ENCODE results near the gene SORBS2.

The SORBS2 gene

GRCh38 chr4:185821029-185821419 is 9.0 kb upstream of the SORBS2 start:
- no peaks in the 10 kb centered on the region for H3K4me1 ChIP-seq (ENCODE audit: low read length)
- no peak for TF ChIP-seq EZH2phosphoT487 (IDR thresholded peaks at IDR 0.05; ENCODE audit: low read depth)
- TF ChIP-seq CTCF (IDR thresholded peaks at IDR 0.05; ENCODE audit: low read depth, low read length): no peak
- no peak overlapping the region for H3K9ac ChIP-seq (ENCODE audit: low read length)
- no peak overlapping the region for H3K4me3 ChIP-seq (ENCODE audit: low read length)
- H3K4me2 ChIP-seq (ENCODE audit: low read length): no peak overlapping the region
- no peaks in the 10 kb centered on the region for H4K20me1 ChIP-seq (ENCODE audit: insufficient read depth, low read length)
- H3K79me2 ChIP-seq (ENCODE audit: low read length): no peaks in the 10 kb centered on the region
- H3K9me3 ChIP-seq (ENCODE audit: insufficient read depth, low read length): no peaks in the 10 kb centered on the region
- no peaks in the 10 kb centered on the region for H3K27me3 ChIP-seq (ENCODE audit: low read depth, low read length)
- H3K36me3 ChIP-seq (replicated peaks; ENCODE audit: low read depth, low read length): no peaks in the 10 kb centered on the region
- H2AFZ ChIP-seq (ENCODE audit: low read depth, low read length): no peak overlapping the region
- no peak overlapping the region for H3K27ac ChIP-seq (ENCODE audit: low read length)

GRCh38 chr4:185820146-185821028 is 8.4 kb upstream of the SORBS2 start:
- no peaks in the 10 kb centered on the region for H3K4me1 ChIP-seq (ENCODE audit: low read length)
- no peak overlapping the region for H3K9ac ChIP-seq (ENCODE audit: low read length)
- H4K20me1 ChIP-seq (ENCODE audit: insufficient read depth, low read length): no peaks in the 10 kb centered on the region
- H3K27me3 ChIP-seq (ENCODE audit: low read depth, low read length): no peaks in the 10 kb centered on the region
- no peak overlapping the region for H2AFZ ChIP-seq (ENCODE audit: low read depth, low read length)
- no peaks in the 10 kb centered on the region for H3K9me3 ChIP-seq (ENCODE audit: insufficient read depth, low read length)
- H3K4me3 ChIP-seq (ENCODE audit: low read length): no peak overlapping the region
- no peaks in the 10 kb centered on the region for H3K36me3 ChIP-seq (replicated peaks; ENCODE audit: low read depth, low read length)
- H3K27ac ChIP-seq (ENCODE audit: low read length): no peak overlapping the region
- no peak for TF ChIP-seq CTCF (IDR thresholded peaks at IDR 0.05; ENCODE audit: low read depth, low read length)
- TF ChIP-seq EZH2phosphoT487 (IDR thresholded peaks at IDR 0.05; ENCODE audit: low read depth): no peak
- no peak overlapping the region for H3K4me2 ChIP-seq (ENCODE audit: low read length)
- H3K79me2 ChIP-seq (ENCODE audit: low read length): no peaks in the 10 kb centered on the region

- H3K27me3 ChIP-seq (ENCODE audit: low read depth, low read length): no peaks in the 10 kb centered on the region
- TF ChIP-seq CTCF (IDR thresholded peaks at IDR 0.05; ENCODE audit: low read depth, low read length) (no peak), EZH2phosphoT487 (IDR thresholded peaks at IDR 0.05; ENCODE audit: low read depth) (no peak)
- no peak overlapping the region for H2AFZ ChIP-seq (ENCODE audit: low read depth, low read length)
- H3K4me2 ChIP-seq (ENCODE audit: low read length): no peak overlapping the region
- no peaks in the 10 kb centered on the region for H3K79me2 ChIP-seq (ENCODE audit: low read length)
- H3K27ac ChIP-seq (ENCODE audit: low read length): no peak overlapping the region
- H3K9ac ChIP-seq (ENCODE audit: low read length): no peak overlapping the region
- no peaks in the 10 kb centered on the region for H3K4me1 ChIP-seq (ENCODE audit: low read length)
- H3K36me3 ChIP-seq (replicated peaks; ENCODE audit: low read depth, low read length): no peaks in the 10 kb centered on the region
- H3K4me3 ChIP-seq (ENCODE audit: low read length): no peak overlapping the region
- H4K20me1 ChIP-seq (ENCODE audit: insufficient read depth, low read length): no peaks in the 10 kb centered on the region
- no peaks in the 10 kb centered on the region for H3K9me3 ChIP-seq (ENCODE audit: insufficient read depth, low read length)
Observed at GRCh38 chr4:185819144-185819543, 7.2 kb upstream of the SORBS2 start.

GRCh38 chr4:185817403-185817818 is 5.4 kb upstream of the SORBS2 start:
- TF ChIP-seq CTCF (IDR thresholded peaks at IDR 0.05; ENCODE audit: low read depth, low read length): no peak
- no peak for TF ChIP-seq EZH2phosphoT487 (IDR thresholded peaks at IDR 0.05; ENCODE audit: low read depth)
- H3K4me2 ChIP-seq (ENCODE audit: low read length): no peak overlapping the region
- H3K4me1 ChIP-seq (ENCODE audit: low read length): no peaks in the 10 kb centered on the region
- H4K20me1 ChIP-seq (ENCODE audit: insufficient read depth, low read length): no peaks in the 10 kb centered on the region
- no peak overlapping the region for H3K27ac ChIP-seq (ENCODE audit: low read length)
- H3K36me3 ChIP-seq (replicated peaks; ENCODE audit: low read depth, low read length): no peaks in the 10 kb centered on the region
- no peaks in the 10 kb centered on the region for H3K79me2 ChIP-seq (ENCODE audit: low read length)
- H3K27me3 ChIP-seq (ENCODE audit: low read depth, low read length): no peaks in the 10 kb centered on the region
- no peaks in the 10 kb centered on the region for H3K9me3 ChIP-seq (ENCODE audit: insufficient read depth, low read length)
- H3K4me3 ChIP-seq (ENCODE audit: low read length): no peak overlapping the region
- H3K9ac ChIP-seq (ENCODE audit: low read length): no peak overlapping the region
- H2AFZ ChIP-seq (ENCODE audit: low read depth, low read length): no peak overlapping the region
